Measurements from ENCODE around the gene PMPCA.

DNA sequence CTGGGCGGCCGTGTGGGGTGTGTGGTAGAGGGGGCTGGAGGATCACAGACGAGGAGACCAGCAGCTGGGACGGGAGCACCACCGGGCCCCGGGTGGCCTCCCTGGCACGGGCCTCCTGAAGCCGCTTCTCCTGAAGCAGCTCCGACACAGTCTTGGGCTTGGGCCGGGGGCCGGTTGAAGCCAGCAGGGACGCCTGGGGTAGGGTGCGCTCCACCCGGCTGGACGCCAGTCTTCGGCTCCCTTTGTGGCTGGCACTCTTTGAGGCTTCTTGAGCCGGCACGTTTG lies 31.5 kb upstream of the PMPCA start:
- TF ChIP-seq CTCF (conservative IDR thresholded peaks at IDR 0.05; ENCODE audit: low read depth, low read length): no peak
- no peak for TF ChIP-seq EZH2phosphoT487 (IDR thresholded peaks at IDR 0.05; ENCODE audit: borderline replicate concordance, low read length)
